PC-3 (cell line): ENCODE data around the gene DCBLD1. TPM values are rescaled to one million over a fixed set of nuclear protein-coding genes. Genes with fewer than 3 reads are reported as not detected.

Experiments
- ATAC-seq: fragments of 200-7000 bp; cut with Tn5 transposase; 2 replicates; pipeline ENCODE4 v1.9.1; 2020; ENCODE audit warnings: mild to moderate bottlenecking, moderate library complexity
- BruUV-seq: library from RNA; stranded (reverse); fragments of 400-500 nt; replicated peaks from 2 replicates; lab custom pipeline; 2021; lab: Mats Ljungman, UMichigan
- CTCF ChIA-PET: fragments of 300-600 bp; sonication (Branson Sonifier 250); formaldehyde crosslinking; loops from one replicate; lab custom pipeline; 2022; ENCODE audit warnings: antibody characterized with exemption; lab: Charles Lee
- POLR2A ChIA-PET: fragments of 300-600 bp; sonication (Branson Sonifier 250); formaldehyde crosslinking; loops from one replicate; lab custom pipeline; 2022; ENCODE audit warnings: antibody characterized with exemption; ENCODE audit not compliant: unreplicated experiment; lab: Charles Lee
- DNase-seq: peaks from one replicate; pipeline ENCODE4 v3.0.0-alpha.2; 2015
- H2AFZ ChIP-seq: fragments of 300-600 bp; sonication (generic); 2 replicates; pipeline ENCODE4 v1.6.0; 2016; ENCODE audit warnings: antibody characterized with exemption, low read length
- H3F3A ChIP-seq: fragments of 300-600 bp; sonication (generic); one replicate; pipeline ENCODE4 v1.6.0; 2017; ENCODE audit warnings: antibody characterized with exemption, low read length, control low read depth, mild to moderate bottlenecking; ENCODE audit not compliant: unreplicated experiment
- H3K27ac ChIP-seq: fragments of 300-600 bp; sonication (generic); 2 replicates; pipeline ENCODE4 v1.5.1; 2016; ENCODE audit warnings: mild to moderate bottlenecking, low read length
- H3K27me3 ChIP-seq: fragments of 300-600 bp; sonication (generic); 2 replicates; pipeline ENCODE4 v1.6.1; 2016; ENCODE audit warnings: low read length, mixed read lengths
- H3K36me3 ChIP-seq: fragments of 300-600 bp; sonication (generic); 2 replicates; pipeline ENCODE4 v1.6.1; 2016; ENCODE audit warnings: low read depth, mixed run types, low read length, mixed read lengths
- H3K4me1 ChIP-seq: fragments of 300-600 bp; sonication (generic); 2 replicates; pipeline ENCODE4 v1.5.1; 2016; ENCODE audit warnings: low read length; ENCODE audit not compliant: insufficient read depth
- H3K4me2 ChIP-seq: fragments of 300-600 bp; sonication (generic); 2 replicates; pipeline ENCODE4 v1.6.0; 2016; ENCODE audit warnings: low read length
- H3K4me3 ChIP-seq: fragments of 300-600 bp; sonication (generic); 2 replicates; pipeline ENCODE4 v1.5.1; 2016; ENCODE audit warnings: mild to moderate bottlenecking, low read length, mixed read lengths
- H3K79me2 ChIP-seq: fragments of 300-600 bp; sonication (generic); 2 replicates; pipeline ENCODE4 v1.6.1; 2017; ENCODE audit warnings: low read length, mixed read lengths
- H3K9ac ChIP-seq: fragments of 300-600 bp; sonication (generic); 2 replicates; pipeline ENCODE4 v1.6.0; 2016; ENCODE audit warnings: mild to moderate bottlenecking, low read length
- H3K9me2 ChIP-seq: fragments of 300-600 bp; sonication (generic); replicated peaks from 2 replicates; pipeline ENCODE4 v1.6.1; 2016; ENCODE audit warnings: mixed run types, low read length, mixed read lengths
- H3K9me3 ChIP-seq: fragments of 300-600 bp; sonication (generic); 2 replicates; pipeline ENCODE4 v1.6.1; 2016; ENCODE audit warnings: low read length, mixed read lengths
- H4K20me1 ChIP-seq: fragments of 300-600 bp; sonication (generic); 2 replicates; pipeline ENCODE4 v1.6.1; 2016; ENCODE audit warnings: low read length, mixed read lengths
- EZH2 ChIP-seq: fragments of 300-600 bp; sonication (generic); IDR thresholded peaks from one replicate; pipeline ENCODE4 v1.6.1; 2017; ENCODE audit warnings: antibody characterized with exemption, mild to moderate bottlenecking, low read length; ENCODE audit not compliant: unreplicated experiment
- EZH2phosphoT487 ChIP-seq: fragments of 300-600 bp; sonication (generic); IDR thresholded peaks from 2 replicates; pipeline ENCODE4 v1.6.1; 2018; ENCODE audit warnings: mild to moderate bottlenecking, antibody characterized with exemption, low read length, borderline replicate concordance
- intact Hi-C: fragments of 100-400 bp; cut with micrococcal nuclease; formaldehyde crosslinking; loops from 2 replicates; pipeline ENCODE4 v1.9.0; 2023
- total RNA-seq: library from RNA; depleted of rRNA; stranded (reverse); fragments of >200 nt; gene quantifications from 2 replicates; pipeline ENCODE4 v1.2.3, GENCODE V29; 2014
- TF ChIP-seq, protein P1 (sequence below): fragments of 300-600 bp; sonication (generic); conservative IDR thresholded peaks from 2 replicates; pipeline ENCODE4 v1.5.1; 2017; ENCODE audit warnings: antibody characterized with exemption, low read depth, mild to moderate bottlenecking, low read length

DCBLD1 gene
- total RNA-seq, 1 experiment from 2014 or later = 35.9 TPM

DNA sequence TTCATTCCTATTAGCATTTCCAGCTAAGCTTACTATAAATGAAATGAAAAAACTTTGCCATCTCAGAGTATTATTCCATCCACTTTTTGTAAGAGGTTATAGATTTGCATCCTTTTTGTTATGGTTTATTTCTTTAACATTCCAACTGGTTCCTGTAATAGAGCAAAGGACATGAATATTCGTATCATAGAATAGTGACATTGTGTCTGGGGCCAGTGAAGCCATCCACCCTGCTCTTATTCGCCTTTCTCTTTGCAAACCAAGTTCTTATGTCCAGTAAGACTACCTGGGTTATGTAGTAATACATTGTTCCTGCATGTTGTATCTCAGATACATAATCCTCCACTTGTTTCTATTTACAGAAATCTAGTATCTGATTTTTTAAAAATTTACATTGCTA is 43.1 kb downstream of the DCBLD1 start:
- H3K27me3 ChIP-seq = no peaks in the 10 kb centered on the region
- no peak overlapping the region for H3K9ac ChIP-seq
- TF ChIP-seq EZH2phosphoT487 (no peak), EZH2 (no peak)
- DNase-seq (no peak), ATAC-seq (no peak)
- CTCF ChIA-PET = no interaction called here
- H3F3A ChIP-seq = no peaks in the 10 kb centered on the region
- no peaks in the 10 kb centered on the region for H3K9me2 ChIP-seq
- no peak overlapping the region for H2AFZ ChIP-seq
- no peaks in the 10 kb centered on the region for H3K9me3 ChIP-seq
- BruUV-seq = no TSS peak
- no peaks in the 10 kb centered on the region for H3K79me2 ChIP-seq
- H3K4me3 ChIP-seq = no peak overlapping the region
- no peak overlapping the region for H3K27ac ChIP-seq
- no peaks in the 10 kb centered on the region for H4K20me1 ChIP-seq
- no peaks in the 10 kb centered on the region for H3K4me1 ChIP-seq
- H3K36me3 ChIP-seq = no peaks in the 10 kb centered on the region
- intact Hi-C loops = no loop called here
- H3K4me2 ChIP-seq = no peak overlapping the region
- POLR2A ChIA-PET = no interaction called here

DNA sequence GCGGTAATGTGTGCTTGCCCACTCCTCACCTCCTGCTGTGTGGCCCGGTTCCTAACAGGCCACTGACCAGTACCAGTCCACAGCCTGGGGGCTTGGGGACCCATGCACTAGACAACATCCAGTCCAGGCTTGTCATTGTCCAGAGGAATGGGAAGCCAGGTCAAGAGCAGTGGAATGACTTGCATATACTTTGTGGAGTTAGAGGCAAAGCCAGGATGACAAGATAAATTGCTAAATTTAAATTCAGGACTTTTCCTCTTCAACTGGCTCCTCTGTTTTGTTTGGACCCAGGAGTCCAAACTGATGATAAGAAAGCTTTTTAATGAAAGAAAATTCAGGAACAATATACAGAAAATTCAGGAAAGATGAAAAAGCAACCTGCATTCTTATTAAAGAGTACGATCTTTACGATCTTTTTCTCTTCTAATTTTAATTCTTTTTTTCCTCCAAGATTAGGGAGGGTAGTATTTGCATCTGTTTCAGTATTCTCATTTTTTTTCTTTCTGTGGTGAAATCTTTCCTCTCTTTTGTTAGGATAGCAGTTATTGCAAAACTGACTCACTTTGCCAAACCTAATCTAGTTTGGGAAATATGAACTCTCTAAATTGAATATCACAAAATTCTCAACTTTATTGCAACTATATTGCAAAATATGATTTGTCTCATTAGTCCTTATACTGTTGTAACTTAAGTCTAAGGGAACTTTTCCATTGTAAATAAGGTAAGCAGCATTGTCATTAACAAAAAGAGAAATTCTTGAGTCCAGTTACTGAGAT is 48.2 kb downstream of the DCBLD1 start:
- Histone ChIP-seq H3K4me1 (no peaks in the 10 kb centered on the region), H3K9me2 (no peaks in the 10 kb centered on the region), H4K20me1 (no peaks in the 10 kb centered on the region), H3F3A (no peaks in the 10 kb centered on the region), H3K9ac (no peak overlapping the region), H3K9me3 (no peaks in the 10 kb centered on the region), H2AFZ (no peak overlapping the region), H3K36me3 (no peaks in the 10 kb centered on the region), H3K79me2 (no peaks in the 10 kb centered on the region), H3K27ac (no peak overlapping the region), H3K4me3 (no peak overlapping the region), H3K27me3 (no peaks in the 10 kb centered on the region), H3K4me2 (no peak overlapping the region)
- TF ChIP-seq EZH2phosphoT487 (no peak), EZH2 (no peak)
- TF ChIP-seq, protein P1, sequence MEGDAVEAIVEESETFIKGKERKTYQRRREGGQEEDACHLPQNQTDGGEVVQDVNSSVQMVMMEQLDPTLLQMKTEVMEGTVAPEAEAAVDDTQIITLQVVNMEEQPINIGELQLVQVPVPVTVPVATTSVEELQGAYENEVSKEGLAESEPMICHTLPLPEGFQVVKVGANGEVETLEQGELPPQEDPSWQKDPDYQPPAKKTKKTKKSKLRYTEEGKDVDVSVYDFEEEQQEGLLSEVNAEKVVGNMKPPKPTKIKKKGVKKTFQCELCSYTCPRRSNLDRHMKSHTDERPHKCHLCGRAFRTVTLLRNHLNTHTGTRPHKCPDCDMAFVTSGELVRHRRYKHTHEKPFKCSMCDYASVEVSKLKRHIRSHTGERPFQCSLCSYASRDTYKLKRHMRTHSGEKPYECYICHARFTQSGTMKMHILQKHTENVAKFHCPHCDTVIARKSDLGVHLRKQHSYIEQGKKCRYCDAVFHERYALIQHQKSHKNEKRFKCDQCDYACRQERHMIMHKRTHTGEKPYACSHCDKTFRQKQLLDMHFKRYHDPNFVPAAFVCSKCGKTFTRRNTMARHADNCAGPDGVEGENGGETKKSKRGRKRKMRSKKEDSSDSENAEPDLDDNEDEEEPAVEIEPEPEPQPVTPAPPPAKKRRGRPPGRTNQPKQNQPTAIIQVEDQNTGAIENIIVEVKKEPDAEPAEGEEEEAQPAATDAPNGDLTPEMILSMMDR = no peak
- CTCF ChIA-PET = no interaction called here
- no peak for ATAC-seq
- DNase-seq = no peak
- intact Hi-C loops = no loop called here
- POLR2A ChIA-PET = no interaction called here
- BruUV-seq = no TSS peak

DNA sequence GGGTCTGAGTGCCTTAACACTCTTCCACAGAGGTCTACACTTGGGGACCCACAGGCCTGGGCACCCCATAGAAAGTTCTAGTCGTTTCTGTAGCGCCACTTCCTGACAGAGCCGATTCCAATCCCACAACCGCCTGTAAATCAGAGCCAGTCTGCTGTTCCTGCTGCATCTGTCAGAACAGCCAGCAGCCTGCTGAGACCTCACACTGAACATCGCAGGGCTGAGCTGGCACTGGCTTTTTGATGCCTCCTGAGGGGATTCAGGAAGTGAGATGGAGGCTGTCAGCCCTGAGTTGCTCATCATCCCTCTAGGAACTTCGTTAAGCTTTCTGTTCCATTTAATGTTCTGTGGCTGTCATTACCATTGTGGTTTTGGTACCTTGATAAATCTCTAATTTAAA is 48.9 kb downstream of the DCBLD1 start:
- ATAC-seq (no peak), DNase-seq (no peak)
- no peaks in the 10 kb centered on the region for H3F3A ChIP-seq
- H3K27ac ChIP-seq = no peak overlapping the region
- no peak overlapping the region for H3K4me3 ChIP-seq
- H3K9me2 ChIP-seq = no peaks in the 10 kb centered on the region
- H3K36me3 ChIP-seq = no peaks in the 10 kb centered on the region
- intact Hi-C loops = no loop called here
- ChIA-PET CTCF (no interaction called here), POLR2A (no interaction called here)
- no TSS peak for BruUV-seq
- no peak overlapping the region for H2AFZ ChIP-seq
- H3K9me3 ChIP-seq = no peaks in the 10 kb centered on the region
- no peak overlapping the region for H3K4me2 ChIP-seq
- H3K27me3 ChIP-seq = no peaks in the 10 kb centered on the region
- H3K4me1 ChIP-seq = no peaks in the 10 kb centered on the region
- H3K79me2 ChIP-seq = no peaks in the 10 kb centered on the region
- H4K20me1 ChIP-seq = no peaks in the 10 kb centered on the region
- H3K9ac ChIP-seq = no peak overlapping the region
- no peak for TF ChIP-seq EZH2phosphoT487
- TF ChIP-seq, protein P1 = no peak
- TF ChIP-seq EZH2 = no peak
